Chondrocyte (in vitro differentiated cells): ENCODE data around the gene HIBCH. TPM values are rescaled to one million over a fixed set of nuclear protein-coding genes. Genes with fewer than 3 reads are reported as not detected.
A peak's percentile ranks its signal among the peaks of the same experiment; 100 is the strongest.

Source experiments
- DNase-seq: peaks from one replicate; pipeline ENCODE4 v3.0.0; 2021; ENCODE audit warnings: mixed read lengths, low spot score
- H3K27ac Mint-ChIP-seq: one replicate; pipeline ENCODE4 v1.8.0; 2021; ENCODE audit warnings: mild to moderate bottlenecking, moderate library complexity, mixed read lengths; ENCODE audit not compliant: unreplicated experiment
- H3K27me3 Mint-ChIP-seq: 2 replicates; pipeline ENCODE4 v1.8.0; 2021; ENCODE audit warnings: low read depth, mixed read lengths
- H3K36me3 Mint-ChIP-seq: 2 replicates; pipeline ENCODE4 v1.8.0; 2021; ENCODE audit warnings: low read depth, mixed read lengths
- H3K4me1 Mint-ChIP-seq: 2 replicates; pipeline ENCODE4 v1.8.0; 2021; ENCODE audit warnings: low read depth, mild to moderate bottlenecking, mixed read lengths
- H3K4me3 Mint-ChIP-seq: one replicate; pipeline ENCODE4 v1.8.0; 2021; ENCODE audit warnings: mild to moderate bottlenecking, moderate library complexity, mixed read lengths; ENCODE audit not compliant: unreplicated experiment
- H3K9me3 Mint-ChIP-seq: 2 replicates; pipeline ENCODE4 v1.8.0; 2021; ENCODE audit warnings: low read depth, mixed read lengths
- total RNA-seq: library from RNA; stranded (reverse); gene quantifications from 3 replicates; pipeline ENCODE4 v1.2.1, GENCODE V29; 2021
- TF ChIP-seq, protein P1 (sequence below): fragments of 200-600 bp; sonication (generic); IDR thresholded peaks from 2 replicates; pipeline ENCODE4 v1.5.0; 2021; ENCODE audit warnings: antibody characterized with exemption, mild to moderate bottlenecking, moderate library complexity

The HIBCH gene
- total RNA-seq, 1 donor from 2014 or later, result 19.1 TPM

DNA sequence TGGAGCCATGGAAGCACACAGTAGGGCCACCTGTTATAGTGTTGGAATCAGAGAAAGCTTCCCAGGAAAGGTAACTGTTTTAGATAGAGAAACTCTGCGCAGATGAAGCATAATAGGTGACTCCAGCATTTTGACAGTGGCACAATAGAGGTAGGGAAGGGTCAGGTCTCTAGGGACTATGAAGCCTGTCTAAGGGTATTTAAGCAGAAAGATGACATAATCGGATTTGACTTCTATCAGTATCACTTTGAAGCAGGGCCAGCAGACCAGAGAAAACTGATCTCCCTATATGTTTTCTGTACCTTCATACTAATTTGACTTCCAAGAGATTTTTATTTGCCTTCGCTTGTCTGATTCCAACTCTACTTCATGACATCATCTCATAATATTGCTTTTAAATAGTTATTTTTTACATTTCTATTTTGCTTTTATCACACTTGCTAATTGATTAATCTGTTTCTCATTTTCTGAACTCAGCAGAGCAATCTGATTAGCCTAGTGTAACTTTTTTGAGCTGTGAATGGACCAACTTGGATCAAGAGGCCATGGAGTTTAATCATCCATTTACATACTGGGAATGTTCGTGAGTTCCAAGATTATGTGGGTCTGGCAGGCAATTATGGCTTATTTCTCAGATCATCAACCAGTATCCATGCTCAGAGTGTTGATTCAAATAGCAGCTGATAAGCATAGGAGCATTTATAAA lies 8.4 kb upstream of the HIBCH start:
- DNase-seq, result no peak
- no peak overlapping the region for H3K27ac Mint-ChIP-seq
- no peaks in the 10 kb centered on the region for H3K27me3 Mint-ChIP-seq
- no peaks in the 10 kb centered on the region for H3K4me1 Mint-ChIP-seq
- H3K4me3 Mint-ChIP-seq, result no peak overlapping the region
- TF ChIP-seq, protein P1, sequence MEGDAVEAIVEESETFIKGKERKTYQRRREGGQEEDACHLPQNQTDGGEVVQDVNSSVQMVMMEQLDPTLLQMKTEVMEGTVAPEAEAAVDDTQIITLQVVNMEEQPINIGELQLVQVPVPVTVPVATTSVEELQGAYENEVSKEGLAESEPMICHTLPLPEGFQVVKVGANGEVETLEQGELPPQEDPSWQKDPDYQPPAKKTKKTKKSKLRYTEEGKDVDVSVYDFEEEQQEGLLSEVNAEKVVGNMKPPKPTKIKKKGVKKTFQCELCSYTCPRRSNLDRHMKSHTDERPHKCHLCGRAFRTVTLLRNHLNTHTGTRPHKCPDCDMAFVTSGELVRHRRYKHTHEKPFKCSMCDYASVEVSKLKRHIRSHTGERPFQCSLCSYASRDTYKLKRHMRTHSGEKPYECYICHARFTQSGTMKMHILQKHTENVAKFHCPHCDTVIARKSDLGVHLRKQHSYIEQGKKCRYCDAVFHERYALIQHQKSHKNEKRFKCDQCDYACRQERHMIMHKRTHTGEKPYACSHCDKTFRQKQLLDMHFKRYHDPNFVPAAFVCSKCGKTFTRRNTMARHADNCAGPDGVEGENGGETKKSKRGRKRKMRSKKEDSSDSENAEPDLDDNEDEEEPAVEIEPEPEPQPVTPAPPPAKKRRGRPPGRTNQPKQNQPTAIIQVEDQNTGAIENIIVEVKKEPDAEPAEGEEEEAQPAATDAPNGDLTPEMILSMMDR, result no peak
- H3K9me3 Mint-ChIP-seq, result no peaks in the 10 kb centered on the region
- H3K36me3 Mint-ChIP-seq, result no peaks in the 10 kb centered on the region

DNA sequence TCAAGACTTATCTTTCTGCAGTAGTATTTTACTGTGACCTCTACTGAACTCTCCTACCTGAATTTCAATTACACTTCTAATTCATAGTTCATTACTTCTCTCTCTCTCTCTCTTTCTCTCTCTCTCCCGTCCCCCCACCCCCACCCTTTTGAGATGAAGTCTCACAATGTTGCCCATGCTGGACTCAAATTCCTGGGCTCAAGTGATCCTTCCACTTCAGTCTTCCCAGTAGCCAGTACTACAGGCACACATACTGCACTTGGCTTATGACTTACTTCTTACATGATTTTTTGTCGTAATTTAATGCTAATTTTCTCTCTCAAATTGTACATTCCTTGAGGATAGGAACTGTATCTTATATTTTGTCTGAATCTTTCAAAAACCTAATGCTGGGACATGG lies 6.0 kb upstream of the HIBCH start:
- TF ChIP-seq, protein P1, result no peak
- Mint-ChIP-seq H3K27ac (no peak overlapping the region), H3K27me3 (no peaks in the 10 kb centered on the region), H3K4me1 (peaks cover under 1% of the 10 kb centered on the region), H3K4me3 (no peak overlapping the region), H3K36me3 (no peaks in the 10 kb centered on the region), H3K9me3 (no peaks in the 10 kb centered on the region)
- no peak for DNase-seq

- no peak for DNase-seq
- TF ChIP-seq, protein P1, result no peak
- H3K27me3 Mint-ChIP-seq, result no peaks in the 10 kb centered on the region
- H3K4me3 Mint-ChIP-seq, result no peak overlapping the region
- H3K9me3 Mint-ChIP-seq, result no peaks in the 10 kb centered on the region
- H3K27ac Mint-ChIP-seq, result no peak overlapping the region
- no peaks in the 10 kb centered on the region for H3K36me3 Mint-ChIP-seq
- H3K4me1 Mint-ChIP-seq, result peaks cover 18% of the 10 kb centered on the region
Measured at GRCh38 chr2:190323406-190323805, 3.8 kb upstream of the HIBCH start.

DNA sequence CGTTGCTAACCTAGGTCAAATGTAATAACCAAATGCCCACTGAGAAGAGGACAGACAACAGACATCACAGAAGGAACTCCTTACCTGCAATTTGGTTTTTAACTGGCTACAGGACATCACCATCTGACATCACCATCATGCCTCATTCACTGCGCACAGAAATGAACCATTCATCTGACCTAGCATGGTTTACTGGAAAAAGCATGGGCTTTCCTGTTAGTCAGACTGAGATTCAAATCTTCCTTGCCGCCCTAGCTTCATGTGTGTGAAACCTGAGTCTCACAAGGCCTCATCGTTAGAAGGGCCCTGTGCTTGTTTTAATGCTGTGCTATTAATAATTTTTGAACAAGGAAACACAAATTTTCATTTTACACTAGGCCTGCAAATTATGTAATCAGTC lies 1.1 kb upstream of the HIBCH start:
- no peak for DNase-seq
- TF ChIP-seq, protein P1, result no peak
- H3K27me3 Mint-ChIP-seq, result no peaks in the 10 kb centered on the region
- H3K4me1 Mint-ChIP-seq, result peaks cover 37% of the 10 kb centered on the region
- H3K4me3 Mint-ChIP-seq, result peak overlapping the region; percentile 96
- H3K27ac Mint-ChIP-seq, result peak overlapping the region; percentile 95
- H3K36me3 Mint-ChIP-seq, result no peaks in the 10 kb centered on the region
- no peaks in the 10 kb centered on the region for H3K9me3 Mint-ChIP-seq

GRCh38 chr2:190318931-190319554 lies 583 bp downstream of the HIBCH start:
- Mint-ChIP-seq H3K36me3 (no peaks in the 10 kb centered on the region), H3K4me3 (peak overlapping the region; percentile 96), H3K27me3 (no peaks in the 10 kb centered on the region), H3K4me1 (peaks cover 48% of the 10 kb centered on the region), H3K27ac (peak overlapping the region; percentile 95), H3K9me3 (no peaks in the 10 kb centered on the region)
- TF ChIP-seq, protein P1, result no peak
- DNase-seq, result no peak
